Heart left ventricle (tissue), 16 donors: Measurements from ENCODE around the gene CHCHD4. TPM values are rescaled to one million over a fixed set of nuclear protein-coding genes. Genes with fewer than 3 reads are reported as not detected.
A peak's percentile ranks its signal among the peaks of the same experiment; 100 is the strongest.

Experiments
- ATAC-seq, 4 donors: fragments of 200-7000 bp; cut with Tn5 transposase; one replicate each; pipeline ENCODE4 v1.9.1; 2020 to 2022; ENCODE audit warnings: moderate library complexity in 4 of 4, mild to moderate bottlenecking in 3 of 4, moderate number of reproducible peaks in 1 of 4
- DNase-seq, 5 donors: peaks; one replicate each; pipeline ENCODE4 v3.0.0-alpha.2; 2020
- H3K27ac ChIP-seq, 12 donors: fragments of 200-600 bp; sonication (generic) in 4 of 12; one replicate each; pipeline versions ENCODE4 v1.5.0 to v1.8.0; 2016 to 2022; ENCODE audit warnings: mild to moderate bottlenecking in 2 of 12
- H3K27me3 ChIP-seq, 9 donors: fragments of 200-600 bp; sonication (generic) in 2 of 9; one replicate each; pipeline versions ENCODE4 v1.5.1 to v1.8.0; 2016 to 2022; ENCODE audit warnings: mild to moderate bottlenecking in 3 of 9
- H3K36me3 ChIP-seq, 9 donors: fragments of 200-600 bp; sonication (generic) in 2 of 9; one replicate each; pipeline versions ENCODE4 v1.5.0 to v1.8.0; 2018 to 2022; ENCODE audit warnings: mild to moderate bottlenecking in 2 of 9
- H3K4me1 ChIP-seq, 12 donors: fragments of 200-600 bp; sonication (generic) in 4 of 12; one replicate each; pipeline versions ENCODE4 v1.5.0 to v1.8.0; 2016 to 2022; ENCODE audit warnings: mild to moderate bottlenecking in 3 of 12
- H3K4me3 ChIP-seq, 12 donors: fragments of 200-600 bp; sonication (generic) in 4 of 12; one replicate each; pipeline versions ENCODE4 v1.5.0 to v1.8.0; 2017 to 2022; ENCODE audit warnings: mild to moderate bottlenecking in 9 of 12, moderate library complexity in 4 of 12
- H3K9me3 ChIP-seq, 12 donors: fragments of 200-600 bp; sonication (generic) in 4 of 12; one replicate each; pipeline versions ENCODE4 v1.5.0 to v1.8.0; 2016 to 2022; ENCODE audit warnings: mild to moderate bottlenecking in 1 of 12
- CTCF ChIP-seq, 12 donors: fragments of 200-600 bp; sonication (generic) in 4 of 12; IDR thresholded peaks; one replicate each; pipeline versions ENCODE4 v1.5.0 to v1.8.0; 2018 to 2022; ENCODE audit warnings: antibody characterized with exemption in 12 of 12, mild to moderate bottlenecking in 5 of 12
- POLR2A ChIP-seq, 2 donors: fragments of 450-650 bp; IDR thresholded peaks; one replicate each; pipeline ENCODE4 v1.6.1; 2017; ENCODE audit warnings: antibody characterized with exemption in 2 of 2, mild to moderate bottlenecking in 2 of 2, moderate library complexity in 2 of 2
- WGBS, 4 donors: extraction: QIAGEN DNeasy Blood & Tissue Kit in 2 of 4; methylation state at CpG; one replicate each; pipeline versions ENCODE4 v1.1.5 to v1.1.7; 2013 to 2018; 5-methylcytosine and 5-hydroxymethylcytosine counted together
- intact Hi-C, 10 donors: fragments of 100-400 bp; cut with DNase I; formaldehyde crosslinking; loops; one replicate each; pipeline versions ENCODE4 v1.11.1 to v1.14.2; 2022
- polyA plus RNA-seq, 2 donors: library from polyadenylated mRNA; stranded (reverse); fragments of 200-250 nt; gene quantifications; one replicate each; pipeline ENCODE4 v1.2.3, GENCODE V29; 2013
- total RNA-seq, 9 donors: library from RNA; depleted of rRNA in 2 of 9; stranded (reverse); fragments of >200 nt in 2 of 9; fragmentation: NEBNext Ultra II Directional in 3 of 9; extraction: Animal tissue kit (Norgen Biotek cat#: 25700) in 3 of 9; gene quantifications; one replicate each; pipeline versions ENCODE4 v1.1.0 to v1.2.4, GENCODE V29; 2016 to 2023
- donor health status: ischemic (EF 13 %, LVEDD 7.1; RV severe dilation, severe dysfunction).
- donor health status: healthy with polysubstance abuse.
- donor health status: DM: no; HTN: yes; CAD: no.
- donor health status: DM: no; HTN: no; CAD: no.
- donor health status: ischemic (EF 25% LVEDD 6.9; RV normal size, moderate dysfunction).
- donor health status: ischemic (EF 25% LVEDD 5.7; RV mildly dilated, moderate dysfunction).
- donor health status: healthy.
- donor health status: DM: yes; HTN: yes; CAD: no.
- donor health status: ischemic (EF 35%, LVEDD 5.7; RV mildly dilated, moderate dysfunction).
- donor health status: nonischemic (EF 11% LVEDD 7.7; RV severe dilation, severe dysfunction).
- donor health status: DM: yes; HTN: yes; CAD: no.
- donor health status: PGD.
- donor health status: ischemic (EF 29% LVEDD 5.4; RV normal size, mild dysfunction).
- donor health status: nonischemic (EF 23%, LVEDD 6.1; RV moderate dilation, normal function).

The CHCHD4 gene
- total and polyA plus RNA-seq, 11 donors = 14.8 to 31.3 (median 25.9) TPM

GRCh38 chr3:14145236-14145635 lies 20.6 kb upstream of the CHCHD4 start:
- no peaks in the 10 kb centered on the region for H3K9me3 ChIP-seq
- peak overlapping the region in 5 of 12 donors; percentile 26 to 40 (median 36) for H3K4me3 ChIP-seq
- TF ChIP-seq CTCF (IDR thresholded peaks at IDR 0.05) = no peak
- no peak for TF ChIP-seq POLR2A (IDR thresholded peaks at IDR 0.05)
- DNase-seq (peak in 1 of 5 donors; percentile 15), ATAC-seq (no peak)
- peaks cover 0 to 74% (median 36%) of the 10 kb centered on the region in 12 donors for H3K4me1 ChIP-seq
- intact Hi-C loops = loop anchor here in 2 of 10 donors (2.0 to 10.0 kb wide), 3 partner anchors 20 to 490 kb away; partner anchors contain the start of genes CHCHD4 (in 1 of the 2), LSM3 (in 1 of the 2), TMEM43 (in 1 of the 2) and XPC (in 1 of the 2)
- peak overlapping the region; percentile 34 to 91 (median 81) for H3K27ac ChIP-seq
- peaks cover 0 to 76% (median 51%) of the 10 kb centered on the region in 9 donors for H3K36me3 ChIP-seq
- H3K27me3 ChIP-seq = no peaks in the 10 kb centered on the region
- WGBS, 4 donors = 86 to 92% (median 89%) methylated on average over 9 of the region's 9 CpGs

GRCh38 chr3:14144423-14145075 lies 19.9 kb upstream of the CHCHD4 start:
- ATAC-seq (peak; percentile 65 to 89 (median 80)), DNase-seq (peak in 4 of 5 donors; percentile 61 to 80 (median 74))
- H3K36me3 ChIP-seq = peaks cover 0 to 76% (median 52%) of the 10 kb centered on the region in 9 donors
- no peaks in the 10 kb centered on the region for H3K9me3 ChIP-seq
- peak overlapping the region; percentile 34 to 91 (median 81) for H3K27ac ChIP-seq
- intact Hi-C loops = loop anchor here in 3 of 10 donors (1.0 to 10.0 kb wide), 5 partner anchors 19 to 490 kb away; partner anchors contain the start of genes CHCHD4 (in 2 of the 3), TMEM43 (in 2 of the 3), LSM3 (in 1 of the 3) and XPC (in 1 of the 3)
- 9 to 19% (median 13%) methylated on average over 7 of the region's 7 CpGs for WGBS, 4 donors
- TF ChIP-seq CTCF (IDR thresholded peaks at IDR 0.05) = no peak
- TF ChIP-seq POLR2A (IDR thresholded peaks at IDR 0.05) = no peak
- peaks cover 0 to 74% (median 36%) of the 10 kb centered on the region in 12 donors for H3K4me1 ChIP-seq
- peak overlapping the region in 8 of 12 donors; percentile 10 to 40 (median 32) for H3K4me3 ChIP-seq
- no peaks in the 10 kb centered on the region for H3K27me3 ChIP-seq

- no peaks in the 10 kb centered on the region for H3K9me3 ChIP-seq
- no peaks in the 10 kb centered on the region for H3K27me3 ChIP-seq
- peak overlapping the region in 4 of 12 donors; percentile 4 to 40 (median 34) for H3K4me3 ChIP-seq
- no peak for DNase-seq
- no peak for TF ChIP-seq CTCF (IDR thresholded peaks at IDR 0.05)
- peak in 1 of 2 donors; percentile 23 for TF ChIP-seq POLR2A (IDR thresholded peaks at IDR 0.05)
- 54 to 64% (median 59%) methylated on average over 7 of the region's 7 CpGs for WGBS, 4 donors
- intact Hi-C loops = loop anchor here in 3 of 10 donors (1.0 to 10.0 kb wide), 5 partner anchors 18 to 489 kb away; partner anchors contain the start of genes CHCHD4 (in 2 of the 3), TMEM43 (in 2 of the 3), LSM3 (in 1 of the 3) and XPC (in 1 of the 3)
- peaks cover 0 to 79% (median 60%) of the 10 kb centered on the region in 9 donors for H3K36me3 ChIP-seq
- ATAC-seq = peak in 3 of 4 donors; percentile 28 to 55 (median 39)
- peaks cover 0 to 74% (median 36%) of the 10 kb centered on the region in 12 donors for H3K4me1 ChIP-seq
- H3K27ac ChIP-seq = peak overlapping the region; percentile 34 to 91 (median 81)
These were observed 18.9 kb upstream of the CHCHD4 start for GRCh38 chr3:14143271-14144225.
